ENCODE measurements around the gene CAPN5. TPM values are rescaled to one million over a fixed set of nuclear protein-coding genes. Genes with fewer than 3 reads are reported as not detected.
A peak's percentile ranks its signal among the peaks of the same experiment; 100 is the strongest.

Gene CAPN5
- total and polyA plus RNA-seq, 2 of the 8 experiments (the other 6 are each of a cell fraction or from before 2014, with no cell fraction given): 21.5 to 22.4 TPM

GRCh38 chr11:77115181-77115611 is 48.4 kb downstream of the CAPN5 start:
- Histone ChIP-seq H3K27ac (ENCODE audit: low read depth, low read length) (no peak overlapping the region), H3K79me2 (ENCODE audit: control insufficient read depth in 1 of 2, insufficient read depth in 2 of 2, low read length in 2 of 2) (no peaks in the 10 kb centered on the region), H4K20me1 (replicated peaks in 1 of 2; ENCODE audit: control insufficient read depth in 1 of 2, insufficient read depth in 2 of 2, low read length in 2 of 2) (no peaks in the 10 kb centered on the region), H2AFZ (ENCODE audit: low read length) (no peak overlapping the region), H3K9me3 (ENCODE audit: insufficient read depth in 2 of 2, low read depth in 1 of 2, low read length in 1 of 2) (no peaks in the 10 kb centered on the region), H4K5ac (ENCODE audit: insufficient read length, low read depth, low read length) (no peak overlapping the region), H4K91ac (replicated peaks; ENCODE audit: insufficient read length, low read length) (no peak overlapping the region), H3K36me3 (ENCODE audit: control insufficient read depth in 2 of 4, insufficient read depth in 4 of 4, low read length in 3 of 4) (no peaks in the 10 kb centered on the region), H2BK20ac (ENCODE audit: low read length) (no peak overlapping the region), H2AK5ac (ENCODE audit: low read depth, low read length) (no peak overlapping the region), H2BK5ac (ENCODE audit: low read depth, low read length) (peak overlapping the region; percentile 44; the same call in 1 of the 2 replicates), H3K23me2 (ENCODE audit: low read depth, low read length) (no peaks in the 10 kb centered on the region), H3K4me1 (replicated peaks in 1 of 4; ENCODE audit: control insufficient read depth in 3 of 4, insufficient read depth in 4 of 4, low read length in 3 of 4) (peaks cover 0 to 3% (median 1%) of the 10 kb centered on the region in 4 experiments; a peak in 3 of 7 replicates), H3K79me1 (ENCODE audit: low read depth, low read length) (no peaks in the 10 kb centered on the region), H3K9ac (replicated peaks in 1 of 4; ENCODE audit: extremely low read depth in 1 of 4, low read depth in 3 of 4, low read length in 3 of 4) (no peak overlapping the region), H3K27me3 (replicated peaks in 1 of 4; ENCODE audit: control insufficient read depth in 3 of 4, extremely low read depth in 1 of 4, insufficient read depth in 3 of 4, low read length in 3 of 4) (no peaks in the 10 kb centered on the region), H3K4me2 (ENCODE audit: insufficient read depth in 1 of 2, low read depth in 2 of 2, low read length in 2 of 2) (no peak overlapping the region), H3K56ac (replicated peaks; ENCODE audit: insufficient read length, low read depth, low read length) (no peak overlapping the region), H3K23ac (ENCODE audit: insufficient read length) (no peak overlapping the region), H3K14ac (ENCODE audit: insufficient read length) (no peak overlapping the region), H3K4me3 (ENCODE audit: extremely low read depth in 1 of 4, insufficient read depth in 2 of 4, low read depth in 3 of 4, low read length in 4 of 4) (no peak overlapping the region), H3K4ac (replicated peaks; ENCODE audit: insufficient read length, low read depth, low read length) (no peak overlapping the region), H3K18ac (ENCODE audit: extremely low read depth, low read length) (no peak overlapping the region), H4K8ac (ENCODE audit: extremely low read depth, insufficient read depth, low read length) (0 out of 2 replicates have a peak overlapping the region, but pooled peaks have one; percentile 16), H2BK120ac (replicated peaks; ENCODE audit: low read depth, low read length) (no peak overlapping the region), H2BK15ac (ENCODE audit: low read length) (no peak overlapping the region), H2BK12ac (ENCODE audit: low read depth, low read length) (no peak overlapping the region)
- ChIA-PET POLR2A (ENCODE audit: partially characterized antibody) (interaction anchor here (0.9 kb wide), 1 partner anchor 11 kb away, joined by 3 read pairs; no protein-coding TSS in a partner anchor), CTCF (ENCODE audit: partially characterized antibody) (interaction anchor here (0.6 to 19.1 kb wide), 24 partner anchors 11 to 433 kb away, joined by 3 to 297 read pairs (median 6); partner anchors contain the start of genes MYO7A and OMP)
- FAIRE-seq (peak; percentile 28), DNase-seq (ENCODE audit: low read depth in 1 of 2, low spot score in 2 of 2) (no peak)
- WGBS, 2 experiments (ENCODE audit: extremely low coverage in 1 of 2, insufficient coverage in 1 of 2, insufficient read length in 1 of 2, insufficient replicate concordance in 2 of 2, low coverage in 1 of 2, low lambda C conversion rate in 2 of 2, missing lambda C conversion rate in 1 of 2): 97% methylated on average over 16 of the region's 16 CpGs; no CpG with 5 or more reads in 1 of the 2 experiments
- TF ChIP-seq YY1 (IDR thresholded peaks at IDR 0.05; ENCODE audit: low read depth, low read length): no peak
- TF ChIP-seq RXRA (IDR thresholded peaks at IDR 0.05; ENCODE audit: insufficient read depth, low read depth, low read length): no peak
- TF ChIP-seq CREB1 (IDR thresholded peaks at IDR 0.05): 0 out of 2 replicates have a peak, but pooled peaks have one; percentile 12
- TF ChIP-seq, protein P1, sequence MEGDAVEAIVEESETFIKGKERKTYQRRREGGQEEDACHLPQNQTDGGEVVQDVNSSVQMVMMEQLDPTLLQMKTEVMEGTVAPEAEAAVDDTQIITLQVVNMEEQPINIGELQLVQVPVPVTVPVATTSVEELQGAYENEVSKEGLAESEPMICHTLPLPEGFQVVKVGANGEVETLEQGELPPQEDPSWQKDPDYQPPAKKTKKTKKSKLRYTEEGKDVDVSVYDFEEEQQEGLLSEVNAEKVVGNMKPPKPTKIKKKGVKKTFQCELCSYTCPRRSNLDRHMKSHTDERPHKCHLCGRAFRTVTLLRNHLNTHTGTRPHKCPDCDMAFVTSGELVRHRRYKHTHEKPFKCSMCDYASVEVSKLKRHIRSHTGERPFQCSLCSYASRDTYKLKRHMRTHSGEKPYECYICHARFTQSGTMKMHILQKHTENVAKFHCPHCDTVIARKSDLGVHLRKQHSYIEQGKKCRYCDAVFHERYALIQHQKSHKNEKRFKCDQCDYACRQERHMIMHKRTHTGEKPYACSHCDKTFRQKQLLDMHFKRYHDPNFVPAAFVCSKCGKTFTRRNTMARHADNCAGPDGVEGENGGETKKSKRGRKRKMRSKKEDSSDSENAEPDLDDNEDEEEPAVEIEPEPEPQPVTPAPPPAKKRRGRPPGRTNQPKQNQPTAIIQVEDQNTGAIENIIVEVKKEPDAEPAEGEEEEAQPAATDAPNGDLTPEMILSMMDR (IDR thresholded peaks at IDR 0.05; ENCODE audit: control extremely low read depth in 1 of 3, insufficient read depth in 1 of 3, low read depth in 1 of 3, low read length in 3 of 3): peak; percentile 50 to 63 (median 55)
- no peak for TF ChIP-seq KDM5A (IDR thresholded peaks at IDR 0.05; ENCODE audit: low read length)
- TF ChIP-seq POLR2AphosphoS5 (IDR thresholded peaks at IDR 0.05; ENCODE audit: low read depth, low read length): no peak
- no peak for TF ChIP-seq CBX8 (IDR thresholded peaks at IDR 0.05; ENCODE audit: borderline replicate concordance, low read depth, low read length)
- no peak for TF ChIP-seq NRF1 (IDR thresholded peaks at IDR 0.05; ENCODE audit: low read depth, low read length)
- TF ChIP-seq ASH2L (IDR thresholded peaks at IDR 0.05; ENCODE audit: low read length): no peak
- peak in 1 of 2 experiments; percentile 35; a peak in 2 of 4 replicates for TF ChIP-seq RAD21 (IDR thresholded peaks at IDR 0.05 in 1 of 2, conservative IDR thresholded peaks at IDR 0.05 in 1 of 2; ENCODE audit: low read depth in 2 of 2, low read length in 2 of 2)
- no peak for TF ChIP-seq TAF1 (IDR thresholded peaks at IDR 0.05; ENCODE audit: low read depth, low read length)
